Loucy (cell line): ENCODE results near the gene MTHFR.

Source experiments
- H2AFZ ChIP-seq: fragments of 200-600 bp; sonication (generic); 2 replicates; pipeline ENCODE4 v1.6.0; 2016; ENCODE audit warnings: antibody characterized with exemption, mild to moderate bottlenecking, low read length, moderate library complexity
- H3F3A ChIP-seq: fragments of 200-600 bp; 2 replicates; pipeline ENCODE4 v1.6.0; 2016; ENCODE audit warnings: antibody characterized with exemption, low read depth, mild to moderate bottlenecking
- H3K27me3 ChIP-seq: fragments of 200-600 bp; sonication (generic); 2 replicates; pipeline ENCODE4 v1.6.1; 2014; ENCODE audit warnings: low read length, mild to moderate bottlenecking; ENCODE audit not compliant: insufficient read depth, poor library complexity, severe bottlenecking
- H3K36me3 ChIP-seq: fragments of 200-600 bp; sonication (generic); 2 replicates; pipeline ENCODE4 v1.6.1; 2016; ENCODE audit warnings: low read length; ENCODE audit not compliant: insufficient read depth
- H3K4me1 ChIP-seq: fragments of 200-600 bp; sonication (generic); 2 replicates; pipeline ENCODE4 v1.5.1; 2014; ENCODE audit warnings: low read length, mild to moderate bottlenecking; ENCODE audit not compliant: insufficient read depth, poor library complexity, severe bottlenecking
- H3K4me2 ChIP-seq: fragments of 200-600 bp; sonication (generic); 2 replicates; pipeline ENCODE4 v1.6.0; 2014; ENCODE audit warnings: antibody characterized with exemption, low read length, low read depth, mild to moderate bottlenecking; ENCODE audit not compliant: poor library complexity, severe bottlenecking
- H3K4me3 ChIP-seq: fragments of 200-600 bp; sonication (generic); 2 replicates; pipeline ENCODE4 v1.5.1; 2014; ENCODE audit warnings: low read length, mild to moderate bottlenecking, mixed read lengths; ENCODE audit not compliant: poor library complexity, severe bottlenecking
- H3K79me2 ChIP-seq: fragments of 200-600 bp; sonication (generic); 2 replicates; pipeline ENCODE4 v1.6.1; 2014; ENCODE audit warnings: low read length; ENCODE audit not compliant: insufficient read depth
- H3K9ac ChIP-seq: fragments of 200-600 bp; sonication (generic); 2 replicates; pipeline ENCODE4 v1.6.0; 2014; ENCODE audit warnings: mild to moderate bottlenecking, low read depth, low read length, moderate library complexity; ENCODE audit not compliant: poor library complexity, severe bottlenecking
- H3K9me2 ChIP-seq: fragments of 200-600 bp; sonication (generic); replicated peaks from 2 replicates; pipeline ENCODE4 v1.6.1; 2016; ENCODE audit warnings: low read depth, low read length, mixed read lengths
- H3K9me3 ChIP-seq: fragments of 200-600 bp; sonication (generic); 2 replicates; pipeline ENCODE4 v1.6.1; 2014; ENCODE audit warnings: mild to moderate bottlenecking, antibody characterized with exemption, low read length, low read depth; ENCODE audit not compliant: insufficient read depth
- H4K20me1 ChIP-seq: fragments of 200-600 bp; sonication (generic); 2 replicates; pipeline ENCODE4 v1.6.0; 2014; ENCODE audit warnings: antibody characterized with exemption, low read length, mild to moderate bottlenecking; ENCODE audit not compliant: insufficient read depth, poor library complexity, severe bottlenecking
- EZH2phosphoT487 ChIP-seq: fragments of 200-600 bp; IDR thresholded peaks from 2 replicates; pipeline ENCODE4 v1.6.1; 2018; ENCODE audit warnings: antibody characterized with exemption, mild to moderate bottlenecking, moderate library complexity, borderline replicate concordance
- TF ChIP-seq, protein P1 (sequence below): fragments of 200-600 bp; sonication (generic); conservative IDR thresholded peaks from 2 replicates; pipeline ENCODE4 v1.5.1; 2014; ENCODE audit warnings: mild to moderate bottlenecking, antibody characterized with exemption, low read length

The MTHFR gene

DNA sequence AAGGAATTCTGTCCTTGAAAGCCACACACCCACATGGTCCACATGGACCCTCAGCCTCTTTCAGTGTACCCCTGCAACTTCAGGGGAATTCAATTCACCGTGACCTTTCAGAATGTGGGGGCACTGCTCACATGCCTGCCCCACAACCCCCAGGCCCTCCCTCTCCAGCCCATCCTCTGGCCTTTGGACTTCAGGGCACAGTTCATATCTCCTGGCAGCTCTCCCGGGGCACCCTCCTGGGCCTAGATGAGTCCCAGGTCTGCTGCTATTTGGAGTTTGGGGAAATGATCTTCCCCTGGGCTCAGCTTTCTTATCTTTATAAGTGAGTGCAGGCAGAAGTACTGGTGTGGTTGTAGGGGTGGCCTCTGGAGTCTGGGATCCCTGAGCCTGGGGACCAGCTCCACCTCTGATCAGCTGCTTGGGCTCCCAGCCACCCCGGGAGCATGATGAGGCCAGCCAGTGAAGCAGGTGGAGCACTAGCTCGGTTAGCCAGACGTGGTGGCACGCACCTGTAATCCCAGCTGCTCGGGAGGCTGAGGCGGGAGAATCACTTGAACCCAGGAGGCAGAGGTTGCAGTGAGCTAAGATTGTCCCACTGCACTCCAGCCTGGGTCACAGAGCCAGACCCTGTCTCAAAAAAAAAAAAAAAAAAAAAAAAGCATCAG lies 28.0 kb downstream of the MTHFR start:
- Histone ChIP-seq H4K20me1 (no peaks in the 10 kb centered on the region), H2AFZ (no peak overlapping the region), H3K79me2 (no peaks in the 10 kb centered on the region), H3K4me1 (no peaks in the 10 kb centered on the region), H3K9me2 (no peaks in the 10 kb centered on the region), H3K27me3 (no peaks in the 10 kb centered on the region), H3K4me3 (no peak overlapping the region), H3K4me2 (no peak overlapping the region), H3K9ac (no peak overlapping the region), H3K9me3 (no peaks in the 10 kb centered on the region), H3K36me3 (no peaks in the 10 kb centered on the region), H3F3A (no peaks in the 10 kb centered on the region)
- no peak for TF ChIP-seq EZH2phosphoT487
- TF ChIP-seq, protein P1, sequence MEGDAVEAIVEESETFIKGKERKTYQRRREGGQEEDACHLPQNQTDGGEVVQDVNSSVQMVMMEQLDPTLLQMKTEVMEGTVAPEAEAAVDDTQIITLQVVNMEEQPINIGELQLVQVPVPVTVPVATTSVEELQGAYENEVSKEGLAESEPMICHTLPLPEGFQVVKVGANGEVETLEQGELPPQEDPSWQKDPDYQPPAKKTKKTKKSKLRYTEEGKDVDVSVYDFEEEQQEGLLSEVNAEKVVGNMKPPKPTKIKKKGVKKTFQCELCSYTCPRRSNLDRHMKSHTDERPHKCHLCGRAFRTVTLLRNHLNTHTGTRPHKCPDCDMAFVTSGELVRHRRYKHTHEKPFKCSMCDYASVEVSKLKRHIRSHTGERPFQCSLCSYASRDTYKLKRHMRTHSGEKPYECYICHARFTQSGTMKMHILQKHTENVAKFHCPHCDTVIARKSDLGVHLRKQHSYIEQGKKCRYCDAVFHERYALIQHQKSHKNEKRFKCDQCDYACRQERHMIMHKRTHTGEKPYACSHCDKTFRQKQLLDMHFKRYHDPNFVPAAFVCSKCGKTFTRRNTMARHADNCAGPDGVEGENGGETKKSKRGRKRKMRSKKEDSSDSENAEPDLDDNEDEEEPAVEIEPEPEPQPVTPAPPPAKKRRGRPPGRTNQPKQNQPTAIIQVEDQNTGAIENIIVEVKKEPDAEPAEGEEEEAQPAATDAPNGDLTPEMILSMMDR: no peak

DNA sequence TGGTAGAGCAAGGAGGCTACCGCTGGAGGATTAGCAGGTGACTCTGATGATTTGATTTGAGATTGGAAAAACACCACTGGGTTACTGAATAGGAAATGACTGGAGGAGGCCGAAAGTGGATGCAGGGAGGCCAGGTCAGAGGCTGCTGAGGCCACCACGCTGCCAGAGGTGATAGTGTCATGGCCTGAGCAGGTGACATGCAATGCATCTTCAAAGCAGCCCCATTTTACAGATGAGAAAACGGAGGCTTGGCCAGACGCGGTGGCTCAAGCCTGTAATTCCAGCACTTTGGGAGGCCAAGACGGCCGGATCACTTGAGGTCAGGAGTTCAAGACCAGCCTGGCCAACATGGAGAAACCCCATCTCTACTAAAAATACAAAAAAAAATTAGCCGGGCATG lies 31.0 kb downstream of the MTHFR start:
- no peaks in the 10 kb centered on the region for H3K36me3 ChIP-seq
- no peaks in the 10 kb centered on the region for H3K9me2 ChIP-seq
- no peak overlapping the region for H2AFZ ChIP-seq
- TF ChIP-seq EZH2phosphoT487: no peak
- TF ChIP-seq, protein P1: no peak
- no peaks in the 10 kb centered on the region for H3K4me1 ChIP-seq
- H3K27me3 ChIP-seq: no peaks in the 10 kb centered on the region
- H3K9ac ChIP-seq: no peak overlapping the region
- H3K9me3 ChIP-seq: no peaks in the 10 kb centered on the region
- H3K79me2 ChIP-seq: no peaks in the 10 kb centered on the region
- H3F3A ChIP-seq: no peaks in the 10 kb centered on the region
- no peak overlapping the region for H3K4me3 ChIP-seq
- H3K4me2 ChIP-seq: no peak overlapping the region
- no peaks in the 10 kb centered on the region for H4K20me1 ChIP-seq

DNA sequence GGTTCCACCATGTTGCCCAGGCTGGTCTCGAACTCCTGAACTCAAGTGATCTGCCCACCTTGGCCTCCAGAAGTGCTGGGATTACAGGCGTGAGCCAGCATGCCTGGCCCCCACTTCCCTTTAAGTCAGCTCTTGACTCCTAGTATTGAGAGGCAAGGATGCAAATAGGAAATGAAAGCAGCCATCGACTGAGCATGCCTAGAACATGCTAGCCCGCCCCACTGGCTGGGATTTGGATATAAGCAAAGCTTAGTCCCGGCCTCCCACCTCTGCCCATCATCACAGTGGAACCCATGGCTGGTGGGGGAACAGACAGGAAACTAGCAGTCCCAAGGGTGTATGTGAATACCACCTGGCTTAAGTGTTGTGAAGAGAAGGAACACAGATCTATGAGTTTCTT lies 33.3 kb downstream of the MTHFR start:
- no peaks in the 10 kb centered on the region for H4K20me1 ChIP-seq
- no peak overlapping the region for H3K4me3 ChIP-seq
- no peak for TF ChIP-seq EZH2phosphoT487
- TF ChIP-seq, protein P1: no peak
- H3K27me3 ChIP-seq: no peaks in the 10 kb centered on the region
- H3K4me1 ChIP-seq: no peaks in the 10 kb centered on the region
- no peaks in the 10 kb centered on the region for H3K79me2 ChIP-seq
- H3F3A ChIP-seq: no peaks in the 10 kb centered on the region
- no peaks in the 10 kb centered on the region for H3K36me3 ChIP-seq
- H3K9me2 ChIP-seq: no peaks in the 10 kb centered on the region
- H2AFZ ChIP-seq: 0 out of 2 replicates have a peak overlapping the region, but pooled peaks have one; percentile 2
- no peak overlapping the region for H3K9ac ChIP-seq
- no peak overlapping the region for H3K4me2 ChIP-seq
- no peaks in the 10 kb centered on the region for H3K9me3 ChIP-seq
